ENCODE data around the gene LRCH1. TPM values are rescaled to one million over a fixed set of nuclear protein-coding genes. Genes with fewer than 3 reads are reported as not detected.

LRCH1 gene
- polyA plus RNA-seq, 1 of the 3 experiments (the other 2 are of a cell fraction) = 5.5 TPM

DNA sequence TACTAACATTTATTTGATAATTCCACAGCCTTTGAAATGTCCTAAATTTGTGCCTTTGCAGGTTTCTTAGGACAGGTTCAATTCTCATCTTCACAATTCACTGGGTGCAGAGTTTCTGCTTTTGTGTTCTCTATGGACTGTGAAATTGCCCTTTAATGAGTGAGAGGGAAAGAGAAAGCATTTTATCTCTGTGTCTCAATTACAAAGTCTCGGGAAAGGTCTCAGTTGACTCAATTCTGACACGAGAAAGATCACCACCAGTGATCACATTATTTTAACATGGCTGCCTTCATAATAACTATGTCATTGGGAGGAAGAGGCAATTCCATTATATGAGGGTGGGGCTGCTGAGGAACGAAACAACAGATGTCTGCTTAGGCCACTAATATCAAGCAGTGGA is 26.2 kb upstream of the LRCH1 start:
- TF ChIP-seq RXRA (IDR thresholded peaks at IDR 0.05; ENCODE audit: borderline replicate concordance, low read depth) (no peak), TAF1 (IDR thresholded peaks at IDR 0.05; ENCODE audit: borderline replicate concordance, low read depth, low read length) (no peak), EP300 (IDR thresholded peaks at IDR 0.05; ENCODE audit: borderline replicate concordance in 1 of 2, low read depth in 1 of 2, low read length in 1 of 2) (no peak), CTCF (IDR thresholded peaks at IDR 0.05) (no peak), SMC3 (IDR thresholded peaks at IDR 0.05; ENCODE audit: low read depth, low read length) (no peak), IRF3 (IDR thresholded peaks at IDR 0.05; ENCODE audit: low read depth, low read length) (no peak), TEAD4 (IDR thresholded peaks at IDR 0.05; ENCODE audit: borderline replicate concordance, insufficient read depth) (no peak)
- TF ChIP-seq, protein P1, sequence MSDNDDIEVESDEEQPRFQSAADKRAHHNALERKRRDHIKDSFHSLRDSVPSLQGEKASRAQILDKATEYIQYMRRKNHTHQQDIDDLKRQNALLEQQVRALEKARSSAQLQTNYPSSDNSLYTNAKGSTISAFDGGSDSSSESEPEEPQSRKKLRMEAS (IDR thresholded peaks at IDR 0.05; ENCODE audit: low read depth) = no peak
- no peak for DNase-seq
- ChIA-PET CTCF (no interaction called here), POLR2A (no interaction called here)
- H3K27me3 ChIP-seq (ENCODE audit: insufficient read depth) = no peaks in the 10 kb centered on the region
- H3K9me3 ChIP-seq = no peaks in the 10 kb centered on the region
- H3K9me2 ChIP-seq = no peaks in the 10 kb centered on the region
- H3K27ac ChIP-seq (ENCODE audit: low read depth in 2 of 2, low read length in 1 of 2) = no peak overlapping the region
- H3K79me2 ChIP-seq (ENCODE audit: insufficient read depth) = no peaks in the 10 kb centered on the region
- H2AFZ ChIP-seq (ENCODE audit: low read depth) = no peak overlapping the region
- H3K4me1 ChIP-seq (ENCODE audit: control insufficient read depth in 1 of 2, insufficient read depth in 2 of 2, low read depth in 1 of 2, low read length in 1 of 2) = peaks cover 10 to 16% of the 10 kb centered on the region in 2 experiments; a peak in 3 of 4 replicates
- no peak overlapping the region for H3K9ac ChIP-seq
- no peaks in the 10 kb centered on the region for H3K36me3 ChIP-seq (replicated peaks in 1 of 2; ENCODE audit: control insufficient read depth in 1 of 2, insufficient read depth in 2 of 2, low read length in 1 of 2)
- no peaks in the 10 kb centered on the region for H4K20me1 ChIP-seq (ENCODE audit: insufficient read depth)
- no peak overlapping the region for H3K4me2 ChIP-seq
- H3K4me3 ChIP-seq (ENCODE audit: low read depth in 2 of 2, low read length in 1 of 2) = no peak overlapping the region
- peaks cover 7% of the 10 kb centered on the region for H3F3A ChIP-seq (replicated peaks; ENCODE audit: insufficient read depth)
- WGBS (ENCODE audit: low lambda C conversion rate) = 49% methylated on average over 3 of the region's 3 CpGs

DNA sequence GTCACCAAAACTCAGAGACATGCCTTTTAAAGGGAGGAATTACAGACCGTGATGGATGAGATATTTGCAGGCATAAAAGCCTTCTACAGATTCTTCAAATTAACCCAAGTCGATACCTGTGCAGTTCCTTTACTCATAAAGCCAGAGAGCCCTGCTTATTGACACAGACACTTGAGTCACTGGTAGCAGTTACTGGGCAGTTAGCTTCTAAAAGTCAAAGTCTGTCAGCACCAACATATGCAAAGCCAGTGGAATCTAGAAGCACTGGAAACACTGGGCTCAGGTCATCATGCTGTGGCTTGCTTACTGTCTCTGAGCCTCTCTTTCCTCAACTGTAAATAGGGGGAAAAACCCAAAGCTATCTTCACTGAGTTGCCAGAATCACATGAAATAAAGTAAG is 25.7 kb upstream of the LRCH1 start:
- Histone ChIP-seq H3K27me3 (ENCODE audit: insufficient read depth) (no peaks in the 10 kb centered on the region), H3K4me2 (no peak overlapping the region), H3K4me3 (ENCODE audit: low read depth in 2 of 2, low read length in 1 of 2) (no peak overlapping the region), H3K9ac (no peak overlapping the region), H3F3A (replicated peaks; ENCODE audit: insufficient read depth) (peaks cover 7% of the 10 kb centered on the region), H3K27ac (ENCODE audit: low read depth in 2 of 2, low read length in 1 of 2) (no peak overlapping the region), H2AFZ (ENCODE audit: low read depth) (no peak overlapping the region), H3K79me2 (ENCODE audit: insufficient read depth) (no peaks in the 10 kb centered on the region), H3K9me2 (no peaks in the 10 kb centered on the region), H3K4me1 (ENCODE audit: control insufficient read depth in 1 of 2, insufficient read depth in 2 of 2, low read depth in 1 of 2, low read length in 1 of 2) (peaks cover 10 to 17% of the 10 kb centered on the region in 2 experiments; a peak in 3 of 4 replicates), H4K20me1 (ENCODE audit: insufficient read depth) (no peaks in the 10 kb centered on the region), H3K9me3 (no peaks in the 10 kb centered on the region), H3K36me3 (replicated peaks in 1 of 2; ENCODE audit: control insufficient read depth in 1 of 2, insufficient read depth in 2 of 2, low read length in 1 of 2) (no peaks in the 10 kb centered on the region)
- CTCF ChIA-PET = no interaction called here
- WGBS (ENCODE audit: low lambda C conversion rate) = 43% methylated on average over 2 of the region's 2 CpGs
- POLR2A ChIA-PET = no interaction called here
- DNase-seq = no peak
- TF ChIP-seq YY1 (IDR thresholded peaks at IDR 0.05; ENCODE audit: low read depth) = no peak
- TF ChIP-seq MEF2A (IDR thresholded peaks at IDR 0.05; ENCODE audit: borderline replicate concordance, low read depth) = no peak
- TF ChIP-seq PBX3 (IDR thresholded peaks at IDR 0.05) = no peak
- no peak for TF ChIP-seq GATA2 (CRISPR knock-in tag; IDR thresholded peaks at IDR 0.05)
- no peak for TF ChIP-seq CTCF (IDR thresholded peaks at IDR 0.05)
- TF ChIP-seq MXI1 (IDR thresholded peaks at IDR 0.05; ENCODE audit: low read depth, low read length) = no peak
- TF ChIP-seq POLR2AphosphoS5 (IDR thresholded peaks at IDR 0.05; ENCODE audit: low read depth, low read length) = no peak
- TF ChIP-seq JUND (IDR thresholded peaks at IDR 0.05) = no peak
- no peak for TF ChIP-seq TAF1 (IDR thresholded peaks at IDR 0.05; ENCODE audit: borderline replicate concordance, low read depth, low read length)
- no peak for TF ChIP-seq RAD21 (IDR thresholded peaks at IDR 0.05; ENCODE audit: low read length)
- no peak for TF ChIP-seq TEAD4 (IDR thresholded peaks at IDR 0.05; ENCODE audit: borderline replicate concordance, insufficient read depth)
- no peak for TF ChIP-seq TCF12 (IDR thresholded peaks at IDR 0.05)
- TF ChIP-seq USF1 (IDR thresholded peaks at IDR 0.05; ENCODE audit: borderline replicate concordance, low read depth) = no peak
- no peak for TF ChIP-seq EZH2phosphoT487 (IDR thresholded peaks at IDR 0.05; ENCODE audit: borderline replicate concordance, low read depth)
- TF ChIP-seq SIN3A (IDR thresholded peaks at IDR 0.05; ENCODE audit: borderline replicate concordance, low read depth, low read length) = no peak
- TF ChIP-seq RXRA (IDR thresholded peaks at IDR 0.05; ENCODE audit: borderline replicate concordance, low read depth) = no peak

Data from SK-N-SH (cell line).